ENCODE results near the gene TMEM45A.

The TMEM45A gene

GRCh38 chr3:100614941-100615340, 122.5 kb downstream of the TMEM45A start:
- no peak for DNase-seq (ENCODE audit: low read depth)

GRCh38 chr3:100615684-100616083, 123.3 kb downstream of the TMEM45A start:
- no peak for DNase-seq (ENCODE audit: low read depth)

- DNase-seq (ENCODE audit: low read depth): no peak
Measured at GRCh38 chr3:100621251-100621650, 128.8 kb downstream of the TMEM45A start.
